Measurements from ENCODE around the gene THSD4.

THSD4 gene

GRCh38 chr15:71515375-71516186 is 400.3 kb downstream of the THSD4 start:
- no peak for DNase-seq

GRCh38 chr15:71517751-71518150 is 402.5 kb downstream of the THSD4 start:
- no peak for DNase-seq

- DNase-seq: no peak
Observed at GRCh38 chr15:71518661-71519060, 403.4 kb downstream of the THSD4 start.

- peak; percentile 28 for DNase-seq
Observed at GRCh38 chr15:71526060-71526820, 411.0 kb downstream of the THSD4 start.

- no peak for DNase-seq
Observed at GRCh38 chr15:71529361-71529760, 414.1 kb downstream of the THSD4 start.

- no peak for DNase-seq
Observed at GRCh38 chr15:71530116-71530515, 414.8 kb downstream of the THSD4 start.

GRCh38 chr15:71532994-71533393 is 417.7 kb downstream of the THSD4 start:
- peak; percentile 34 for DNase-seq

GRCh38 chr15:71538181-71538580 is 422.9 kb downstream of the THSD4 start:
- DNase-seq: no peak

- no peak for DNase-seq
Observed at GRCh38 chr15:71541746-71542145, 426.5 kb downstream of the THSD4 start.

GRCh38 chr15:71542836-71543235 is 427.6 kb downstream of the THSD4 start:
- DNase-seq: no peak

GRCh38 chr15:71543413-71543812 is 428.1 kb downstream of the THSD4 start:
- no peak for DNase-seq

GRCh38 chr15:71545223-71545760 is 430.0 kb downstream of the THSD4 start:
- DNase-seq: no peak

- no peak for DNase-seq
Observed at GRCh38 chr15:71545923-71546322, 430.7 kb downstream of the THSD4 start.

- DNase-seq: peak; percentile 78
Observed at GRCh38 chr15:71547011-71547410, 431.7 kb downstream of the THSD4 start.

- DNase-seq: peak; percentile 59
Observed at GRCh38 chr15:71548401-71548807, 433.1 kb downstream of the THSD4 start.

- DNase-seq: peak; percentile 47
Observed at GRCh38 chr15:71549091-71549490, 433.8 kb downstream of the THSD4 start.

- DNase-seq: no peak
Observed at GRCh38 chr15:71549697-71550096, 434.4 kb downstream of the THSD4 start.

- DNase-seq: no peak
Observed at GRCh38 chr15:71551566-71551965, 436.3 kb downstream of the THSD4 start.

GRCh38 chr15:71559098-71559497 is 443.8 kb downstream of the THSD4 start:
- no peak for DNase-seq

- no peak for DNase-seq
Observed at GRCh38 chr15:71559616-71560015, 444.3 kb downstream of the THSD4 start.

GRCh38 chr15:71562251-71562650 is 447.0 kb downstream of the THSD4 start:
- no peak for DNase-seq

- no peak for DNase-seq
Observed at GRCh38 chr15:71564217-71564616, 448.9 kb downstream of the THSD4 start.

GRCh38 chr15:71565006-71565405 is 449.7 kb downstream of the THSD4 start:
- DNase-seq: no peak

GRCh38 chr15:71565631-71566160 is 450.4 kb downstream of the THSD4 start:
- no peak for DNase-seq
